ENCODE data around the gene LYRM2.

Gene LYRM2

DNA sequence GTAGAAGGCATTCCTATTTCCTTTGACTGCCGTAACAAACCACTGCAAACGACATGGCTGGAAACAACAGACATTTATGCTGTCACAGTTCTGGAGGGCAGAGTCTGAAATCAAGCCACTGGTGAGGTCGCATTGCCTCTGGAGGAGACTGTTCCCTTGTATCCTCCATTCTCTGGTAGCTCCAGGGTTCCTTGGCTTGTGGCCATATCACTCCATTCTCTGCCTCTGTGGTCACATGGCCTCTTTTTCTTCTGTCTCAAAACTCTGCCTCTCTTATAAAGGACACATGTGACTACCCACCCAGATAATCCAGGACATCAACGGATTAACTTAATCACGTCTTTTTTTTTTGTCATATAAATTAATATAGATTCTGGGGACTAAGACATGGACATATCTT lies 84.4 kb downstream of the LYRM2 start:
- ATAC-seq = no peak

DNA sequence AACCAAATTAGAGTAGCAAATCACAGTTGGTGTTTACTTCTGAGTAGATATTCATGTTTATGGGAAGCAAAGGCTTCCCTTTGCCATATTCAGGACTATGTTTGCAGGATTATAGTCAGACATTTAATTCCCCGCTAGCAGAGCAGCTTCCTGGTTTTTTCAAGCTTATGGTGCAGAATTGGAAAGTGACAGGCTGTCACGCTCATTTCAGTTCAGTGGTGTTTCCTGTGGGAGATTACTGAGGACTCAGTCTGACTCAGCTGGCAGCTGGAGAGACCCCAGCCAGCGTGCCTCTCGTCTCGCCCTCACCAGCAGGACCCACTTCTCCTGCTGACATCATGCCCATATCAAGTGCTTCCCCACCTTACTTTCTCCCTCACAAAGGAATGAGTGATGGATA lies 85.1 kb downstream of the LYRM2 start:
- no peak for TF ChIP-seq TCF4 (CRISPR knock-in tag; IDR thresholded peaks at IDR 0.05; ENCODE audit: borderline replicate concordance)
- TF ChIP-seq PPARA (CRISPR knock-in tag; IDR thresholded peaks at IDR 0.05; ENCODE audit: borderline replicate concordance) = no peak
- no peak for TF ChIP-seq CREB5 (CRISPR knock-in tag; IDR thresholded peaks at IDR 0.05; ENCODE audit: low read depth)
- TF ChIP-seq, protein P1, sequence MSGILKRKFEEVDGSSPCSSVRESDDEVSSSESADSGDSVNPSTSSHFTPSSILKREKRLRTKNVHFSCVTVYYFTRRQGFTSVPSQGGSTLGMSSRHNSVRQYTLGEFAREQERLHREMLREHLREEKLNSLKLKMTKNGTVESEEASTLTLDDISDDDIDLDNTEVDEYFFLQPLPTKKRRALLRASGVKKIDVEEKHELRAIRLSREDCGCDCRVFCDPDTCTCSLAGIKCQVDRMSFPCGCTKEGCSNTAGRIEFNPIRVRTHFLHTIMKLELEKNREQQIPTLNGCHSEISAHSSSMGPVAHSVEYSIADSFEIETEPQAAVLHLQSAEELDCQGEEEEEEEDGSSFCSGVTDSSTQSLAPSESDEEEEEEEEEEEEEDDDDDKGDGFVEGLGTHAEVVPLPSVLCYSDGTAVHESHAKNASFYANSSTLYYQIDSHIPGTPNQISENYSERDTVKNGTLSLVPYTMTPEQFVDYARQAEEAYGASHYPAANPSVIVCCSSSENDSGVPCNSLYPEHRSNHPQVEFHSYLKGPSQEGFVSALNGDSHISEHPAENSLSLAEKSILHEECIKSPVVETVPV (CRISPR knock-in tag; IDR thresholded peaks at IDR 0.05) = no peak
- TF ChIP-seq BACH2 (CRISPR knock-in tag; IDR thresholded peaks at IDR 0.05; ENCODE audit: borderline replicate concordance) = no peak
- TF ChIP-seq, protein P2, sequence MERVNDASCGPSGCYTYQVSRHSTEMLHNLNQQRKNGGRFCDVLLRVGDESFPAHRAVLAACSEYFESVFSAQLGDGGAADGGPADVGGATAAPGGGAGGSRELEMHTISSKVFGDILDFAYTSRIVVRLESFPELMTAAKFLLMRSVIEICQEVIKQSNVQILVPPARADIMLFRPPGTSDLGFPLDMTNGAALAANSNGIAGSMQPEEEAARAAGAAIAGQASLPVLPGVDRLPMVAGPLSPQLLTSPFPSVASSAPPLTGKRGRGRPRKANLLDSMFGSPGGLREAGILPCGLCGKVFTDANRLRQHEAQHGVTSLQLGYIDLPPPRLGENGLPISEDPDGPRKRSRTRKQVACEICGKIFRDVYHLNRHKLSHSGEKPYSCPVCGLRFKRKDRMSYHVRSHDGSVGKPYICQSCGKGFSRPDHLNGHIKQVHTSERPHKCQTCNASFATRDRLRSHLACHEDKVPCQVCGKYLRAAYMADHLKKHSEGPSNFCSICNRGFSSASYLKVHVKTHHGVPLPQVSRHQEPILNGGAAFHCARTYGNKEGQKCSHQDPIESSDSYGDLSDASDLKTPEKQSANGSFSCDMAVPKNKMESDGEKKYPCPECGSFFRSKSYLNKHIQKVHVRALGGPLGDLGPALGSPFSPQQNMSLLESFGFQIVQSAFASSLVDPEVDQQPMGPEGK (CRISPR knock-in tag; IDR thresholded peaks at IDR 0.05; ENCODE audit: borderline replicate concordance) = no peak
- TF ChIP-seq ISL1 (CRISPR knock-in tag; IDR thresholded peaks at IDR 0.05) = no peak
- TF ChIP-seq SNAI2 (CRISPR knock-in tag; IDR thresholded peaks at IDR 0.05) = no peak
- no peak for TF ChIP-seq TOX (CRISPR knock-in tag; IDR thresholded peaks at IDR 0.05; ENCODE audit: borderline replicate concordance)
- no peak for TF ChIP-seq OSR1 (CRISPR knock-in tag; IDR thresholded peaks at IDR 0.05)
- TF ChIP-seq ZC3H10 (CRISPR knock-in tag; IDR thresholded peaks at IDR 0.05) = no peak
- TF ChIP-seq ARNTL (CRISPR knock-in tag; IDR thresholded peaks at IDR 0.05; ENCODE audit: borderline replicate concordance, low read depth) = no peak
- TF ChIP-seq GLIS3 (CRISPR knock-in tag; IDR thresholded peaks at IDR 0.05) = no peak
- TF ChIP-seq, protein P3, sequence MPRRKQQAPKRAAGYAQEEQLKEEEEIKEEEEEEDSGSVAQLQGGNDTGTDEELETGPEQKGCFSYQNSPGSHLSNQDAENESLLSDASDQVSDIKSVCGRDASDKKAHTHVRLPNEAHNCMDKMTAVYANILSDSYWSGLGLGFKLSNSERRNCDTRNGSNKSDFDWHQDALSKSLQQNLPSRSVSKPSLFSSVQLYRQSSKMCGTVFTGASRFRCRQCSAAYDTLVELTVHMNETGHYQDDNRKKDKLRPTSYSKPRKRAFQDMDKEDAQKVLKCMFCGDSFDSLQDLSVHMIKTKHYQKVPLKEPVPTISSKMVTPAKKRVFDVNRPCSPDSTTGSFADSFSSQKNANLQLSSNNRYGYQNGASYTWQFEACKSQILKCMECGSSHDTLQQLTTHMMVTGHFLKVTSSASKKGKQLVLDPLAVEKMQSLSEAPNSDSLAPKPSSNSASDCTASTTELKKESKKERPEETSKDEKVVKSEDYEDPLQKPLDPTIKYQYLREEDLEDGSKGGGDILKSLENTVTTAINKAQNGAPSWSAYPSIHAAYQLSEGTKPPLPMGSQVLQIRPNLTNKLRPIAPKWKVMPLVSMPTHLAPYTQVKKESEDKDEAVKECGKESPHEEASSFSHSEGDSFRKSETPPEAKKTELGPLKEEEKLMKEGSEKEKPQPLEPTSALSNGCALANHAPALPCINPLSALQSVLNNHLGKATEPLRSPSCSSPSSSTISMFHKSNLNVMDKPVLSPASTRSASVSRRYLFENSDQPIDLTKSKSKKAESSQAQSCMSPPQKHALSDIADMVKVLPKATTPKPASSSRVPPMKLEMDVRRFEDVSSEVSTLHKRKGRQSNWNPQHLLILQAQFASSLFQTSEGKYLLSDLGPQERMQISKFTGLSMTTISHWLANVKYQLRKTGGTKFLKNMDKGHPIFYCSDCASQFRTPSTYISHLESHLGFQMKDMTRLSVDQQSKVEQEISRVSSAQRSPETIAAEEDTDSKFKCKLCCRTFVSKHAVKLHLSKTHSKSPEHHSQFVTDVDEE (CRISPR knock-in tag; IDR thresholded peaks at IDR 0.05) = no peak
- TF ChIP-seq ZFP30 (CRISPR knock-in tag; IDR thresholded peaks at IDR 0.05) = no peak
- TF ChIP-seq ZNF565 (CRISPR knock-in tag; conservative IDR thresholded peaks at IDR 0.05; ENCODE audit: low read depth) = no peak
- no peak for TF ChIP-seq CSDC2 (CRISPR knock-in tag; IDR thresholded peaks at IDR 0.05)
- TF ChIP-seq RARB (CRISPR knock-in tag; IDR thresholded peaks at IDR 0.05) = no peak
- TF ChIP-seq ESRRG (CRISPR knock-in tag; IDR thresholded peaks at IDR 0.05) = no peak
- TF ChIP-seq ZNF70 (CRISPR knock-in tag; IDR thresholded peaks at IDR 0.05) = no peak
- no peak for ATAC-seq

More for the DNA sequence above, 84.4 kb downstream of the LYRM2 start:
- TF ChIP-seq, protein P1 (CRISPR knock-in tag; IDR thresholded peaks at IDR 0.05) = no peak
- TF ChIP-seq ESRRG (CRISPR knock-in tag; IDR thresholded peaks at IDR 0.05) (no peak), ARNTL (CRISPR knock-in tag; IDR thresholded peaks at IDR 0.05; ENCODE audit: borderline replicate concordance, low read depth) (no peak), ZNF565 (CRISPR knock-in tag; conservative IDR thresholded peaks at IDR 0.05; ENCODE audit: low read depth) (no peak), TCF4 (CRISPR knock-in tag; IDR thresholded peaks at IDR 0.05; ENCODE audit: borderline replicate concordance) (no peak), TOX (CRISPR knock-in tag; IDR thresholded peaks at IDR 0.05; ENCODE audit: borderline replicate concordance) (no peak), SNAI2 (CRISPR knock-in tag; IDR thresholded peaks at IDR 0.05) (no peak), PPARA (CRISPR knock-in tag; IDR thresholded peaks at IDR 0.05; ENCODE audit: borderline replicate concordance) (no peak)

- no peak for TF ChIP-seq ISL1 (CRISPR knock-in tag; IDR thresholded peaks at IDR 0.05)
- no peak for TF ChIP-seq SNAI2 (CRISPR knock-in tag; IDR thresholded peaks at IDR 0.05)
- no peak for TF ChIP-seq ZFP30 (CRISPR knock-in tag; IDR thresholded peaks at IDR 0.05)
- no peak for TF ChIP-seq ZNF565 (CRISPR knock-in tag; conservative IDR thresholded peaks at IDR 0.05; ENCODE audit: low read depth)
- no peak for TF ChIP-seq POU6F1 (CRISPR knock-in tag; IDR thresholded peaks at IDR 0.05; ENCODE audit: borderline replicate concordance, low read depth)
- no peak for TF ChIP-seq CREB5 (CRISPR knock-in tag; IDR thresholded peaks at IDR 0.05; ENCODE audit: low read depth)
- TF ChIP-seq PPARA (CRISPR knock-in tag; IDR thresholded peaks at IDR 0.05; ENCODE audit: borderline replicate concordance) = no peak
- TF ChIP-seq, protein P3 (CRISPR knock-in tag; IDR thresholded peaks at IDR 0.05) = no peak
- ATAC-seq = no peak
Observed at GRCh38 chr6:89547281-89547680, 91.3 kb downstream of the LYRM2 start.

All from SK-N-SH treated with all-trans-retinoic acid at 6 μM for 48 hours (cell line).